Endothelial cell (in vitro differentiated cells): ENCODE results near the gene RNF144A. TPM values are rescaled to one million over a fixed set of nuclear protein-coding genes. Genes with fewer than 3 reads are reported as not detected.

Source experiments
- total RNA-seq: library from RNA; stranded (reverse); fragmentation: NEBNext Ultra II Directional; extraction: Animal tissue kit (Norgen Biotek cat#: 25700); gene quantifications from one replicate; pipeline ENCODE4 v1.2.1, GENCODE V29; 2021; ENCODE audit not compliant: unreplicated experiment

Gene RNF144A
- total RNA-seq, 1 donor from 2014 or later, result 81.3 TPM

Other genes starting within 250 kb of the RNF144A start
- 0.49 TPM for gene CMPK2, start 51.5 kb upstream of the RNF144A start, total RNA-seq
- gene RSAD2, start 39.6 kb upstream of the RNF144A start, total RNA-seq, result 0.28 TPM